GM20000 (cell line): Measurements from ENCODE around the gene GRID1.

Source experiments
- DNase-seq: peaks from one replicate; pipeline ENCODE4 v3.0.0; 2012; ENCODE audit warnings: low spot score
- TF ChIP-seq, protein P1 (sequence below): IDR thresholded peaks from 2 replicates; pipeline ENCODE4 v1.5.1; 2012; ENCODE audit warnings: mild to moderate bottlenecking, control low read depth; ENCODE audit errors: extremely low read depth, missing control alignments

The GRID1 gene

DNA sequence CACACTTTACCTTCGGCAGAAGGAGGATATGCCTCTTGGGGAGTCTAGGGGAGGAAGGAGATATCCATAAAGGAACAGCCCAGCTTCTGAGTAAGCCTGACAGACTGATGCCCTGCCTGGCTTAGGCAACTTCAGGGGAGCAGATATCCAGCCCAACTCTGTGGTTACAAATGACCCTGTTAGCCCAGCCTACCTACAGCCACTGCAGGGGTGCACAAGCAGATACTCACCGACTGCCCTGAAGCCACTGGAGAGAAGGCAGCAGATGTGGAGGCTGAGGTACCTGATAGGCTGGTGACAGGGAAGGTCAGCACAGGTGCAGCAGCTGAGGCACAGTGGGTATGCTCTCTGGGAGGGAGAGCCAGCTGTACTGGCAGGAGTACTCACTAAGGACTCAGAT is 770.2 kb downstream of the GRID1 start:
- TF ChIP-seq, protein P1, sequence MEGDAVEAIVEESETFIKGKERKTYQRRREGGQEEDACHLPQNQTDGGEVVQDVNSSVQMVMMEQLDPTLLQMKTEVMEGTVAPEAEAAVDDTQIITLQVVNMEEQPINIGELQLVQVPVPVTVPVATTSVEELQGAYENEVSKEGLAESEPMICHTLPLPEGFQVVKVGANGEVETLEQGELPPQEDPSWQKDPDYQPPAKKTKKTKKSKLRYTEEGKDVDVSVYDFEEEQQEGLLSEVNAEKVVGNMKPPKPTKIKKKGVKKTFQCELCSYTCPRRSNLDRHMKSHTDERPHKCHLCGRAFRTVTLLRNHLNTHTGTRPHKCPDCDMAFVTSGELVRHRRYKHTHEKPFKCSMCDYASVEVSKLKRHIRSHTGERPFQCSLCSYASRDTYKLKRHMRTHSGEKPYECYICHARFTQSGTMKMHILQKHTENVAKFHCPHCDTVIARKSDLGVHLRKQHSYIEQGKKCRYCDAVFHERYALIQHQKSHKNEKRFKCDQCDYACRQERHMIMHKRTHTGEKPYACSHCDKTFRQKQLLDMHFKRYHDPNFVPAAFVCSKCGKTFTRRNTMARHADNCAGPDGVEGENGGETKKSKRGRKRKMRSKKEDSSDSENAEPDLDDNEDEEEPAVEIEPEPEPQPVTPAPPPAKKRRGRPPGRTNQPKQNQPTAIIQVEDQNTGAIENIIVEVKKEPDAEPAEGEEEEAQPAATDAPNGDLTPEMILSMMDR: no peak

GRCh38 chr10:85594239-85594638 is 772.4 kb downstream of the GRID1 start:
- DNase-seq: no peak
- TF ChIP-seq, protein P1: no peak

More for the DNA sequence above, 770.2 kb downstream of the GRID1 start:
- no peak for DNase-seq

DNA sequence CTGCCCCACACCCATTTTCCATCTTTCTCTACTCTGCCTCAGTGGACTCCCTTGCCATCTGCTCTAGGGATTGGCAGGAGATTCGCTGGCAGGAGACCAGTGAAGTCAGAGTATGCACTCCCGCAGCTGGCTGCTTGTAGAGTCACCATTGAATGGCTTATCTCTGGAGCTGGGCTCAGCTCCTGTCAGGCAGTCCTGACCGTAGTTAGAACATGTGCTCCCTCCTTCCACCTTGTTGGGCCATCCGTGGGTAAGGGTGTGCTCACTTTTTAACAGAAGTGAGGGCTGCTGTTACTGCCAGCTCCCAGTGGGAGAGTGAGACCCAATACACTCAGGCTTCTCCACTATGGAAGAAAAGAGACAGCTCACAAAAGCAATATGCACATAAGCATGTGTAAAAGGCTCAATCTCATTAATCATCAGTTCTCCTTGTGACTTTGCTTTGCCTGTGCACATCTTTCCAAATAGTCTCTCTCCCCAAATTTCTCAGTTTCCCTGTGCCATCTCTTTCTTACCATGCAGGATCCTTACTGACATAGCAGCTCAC is 773.3 kb downstream of the GRID1 start:
- no peak for DNase-seq
- TF ChIP-seq, protein P1: no peak

DNA sequence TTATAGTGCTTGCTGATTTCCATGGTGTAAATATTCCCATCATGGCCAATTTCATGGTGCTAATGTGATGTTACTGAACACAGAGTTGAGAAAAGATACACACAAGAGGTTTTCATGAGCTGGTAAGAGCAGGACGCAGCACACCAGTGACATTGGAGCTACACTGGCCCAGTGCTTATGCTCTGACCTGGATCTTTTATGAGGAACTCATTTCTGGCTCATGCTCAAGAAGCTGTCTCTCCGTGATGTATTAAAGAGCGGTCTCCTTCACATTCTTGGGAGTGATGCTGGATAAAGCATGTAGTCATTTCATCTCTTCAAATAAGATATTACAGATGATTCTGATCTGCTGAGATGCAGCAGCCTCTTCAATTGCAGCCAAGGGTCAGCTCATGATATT is 785.2 kb downstream of the GRID1 start:
- TF ChIP-seq, protein P1: no peak
- DNase-seq: no peak

DNA sequence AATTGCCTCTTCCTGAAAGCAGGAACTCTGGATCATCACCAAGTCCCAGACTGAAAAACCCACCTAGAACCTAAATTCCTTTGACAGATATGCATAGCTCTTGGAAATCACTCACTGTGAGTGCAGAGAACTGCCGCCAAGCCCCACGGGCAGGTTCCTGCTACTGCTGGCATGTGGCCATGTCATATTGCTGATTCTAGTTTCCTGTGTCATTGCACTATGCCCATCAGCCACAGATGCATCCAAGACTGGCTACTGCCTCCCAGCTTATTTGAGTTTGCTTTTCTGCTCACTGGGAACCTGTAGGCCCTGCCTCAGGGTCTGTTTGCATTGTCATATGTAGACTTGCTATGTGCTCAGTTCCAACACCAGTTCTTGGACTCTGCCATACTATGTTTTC is 786.0 kb downstream of the GRID1 start:
- DNase-seq: no peak
- TF ChIP-seq, protein P1: no peak

GRCh38 chr10:85578860-85579259 is 787.7 kb downstream of the GRID1 start:
- no peak for DNase-seq
- TF ChIP-seq, protein P1: no peak

DNA sequence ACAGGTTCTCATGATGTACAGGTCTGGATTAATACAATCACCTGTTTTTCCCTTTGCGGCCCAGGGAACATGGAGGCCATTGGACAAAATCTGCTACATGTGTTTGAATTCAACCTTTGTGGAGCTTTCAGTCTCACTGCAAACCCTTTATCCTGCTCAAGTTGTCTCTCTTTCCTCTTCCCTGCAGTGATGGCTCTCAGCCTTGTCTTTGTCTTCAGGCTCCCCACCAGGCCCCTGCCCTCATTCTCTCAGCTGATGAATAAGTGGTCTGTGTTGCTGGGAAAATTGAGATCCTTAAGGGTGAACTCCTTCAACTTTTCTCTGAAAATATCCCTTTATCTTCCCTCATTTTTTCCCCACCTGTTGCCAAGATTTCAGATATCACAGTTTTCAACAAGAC is 791.2 kb downstream of the GRID1 start:
- TF ChIP-seq, protein P1: no peak
- no peak for DNase-seq
